GM19467 (cell line): ENCODE results near the gene CDYL.

ENCODE experiments used
- ATAC-seq: cut with Tn5 transposase; IDR thresholded peaks from one replicate; pipeline ENCODE4 v1.9.1; 2021; ENCODE audit warnings: mild to moderate bottlenecking, moderate library complexity; ENCODE audit not compliant: unreplicated experiment

Gene CDYL

GRCh38 chr6:4930025-4930691, 154.0 kb downstream of the CDYL start:
- ATAC-seq, result no peak

GRCh38 chr6:4931530-4932227, 155.5 kb downstream of the CDYL start:
- no peak for ATAC-seq

GRCh38 chr6:4932228-4932903, 156.2 kb downstream of the CDYL start:
- ATAC-seq, result no peak

GRCh38 chr6:4935486-4935885, 159.3 kb downstream of the CDYL start:
- no peak for ATAC-seq

GRCh38 chr6:4935975-4936680, 159.9 kb downstream of the CDYL start:
- no peak for ATAC-seq

GRCh38 chr6:4936681-4937041, 160.5 kb downstream of the CDYL start:
- no peak for ATAC-seq

GRCh38 chr6:4937414-4937813, 161.2 kb downstream of the CDYL start:
- ATAC-seq, result no peak

GRCh38 chr6:4939241-4939640, 163.0 kb downstream of the CDYL start:
- no peak for ATAC-seq

GRCh38 chr6:4940416-4940815, 164.2 kb downstream of the CDYL start:
- ATAC-seq, result no peak

- no peak for ATAC-seq
Observed at GRCh38 chr6:4941782-4942672, 165.8 kb downstream of the CDYL start.

- no peak for ATAC-seq
Observed at GRCh38 chr6:4942673-4943009, 166.4 kb downstream of the CDYL start.

GRCh38 chr6:4943716-4944115, 167.5 kb downstream of the CDYL start:
- ATAC-seq, result no peak

GRCh38 chr6:4944325-4944724, 168.1 kb downstream of the CDYL start:
- ATAC-seq, result no peak

GRCh38 chr6:4946521-4946920, 170.3 kb downstream of the CDYL start:
- no peak for ATAC-seq

GRCh38 chr6:4947716-4948115, 171.5 kb downstream of the CDYL start:
- ATAC-seq, result no peak

GRCh38 chr6:4948781-4949450, 172.7 kb downstream of the CDYL start:
- ATAC-seq, result no peak

GRCh38 chr6:4950076-4950475, 173.9 kb downstream of the CDYL start:
- no peak for ATAC-seq

- no peak for ATAC-seq
Observed at GRCh38 chr6:4950836-4951533, 174.8 kb downstream of the CDYL start.

GRCh38 chr6:4953440-4953839, 177.2 kb downstream of the CDYL start:
- no peak for ATAC-seq

- no peak for ATAC-seq
Observed at GRCh38 chr6:4956625-4957024, 180.4 kb downstream of the CDYL start.
